ENCODE measurements around the gene PKM. TPM values are rescaled to one million over a fixed set of nuclear protein-coding genes. Genes with fewer than 3 reads are reported as not detected.

Gene PKM
- total RNA-seq, 1 experiment from 2014 or later = 1,026 TPM

- H3K4me3 Mint-ChIP-seq = no peak overlapping the region
- no peaks in the 10 kb centered on the region for H3K23me2 ChIP-seq (ENCODE audit: insufficient read length, low read depth, low read length, poor library complexity, severe bottlenecking)
- H3K9me3 Mint-ChIP-seq = no peaks in the 10 kb centered on the region; a peak in 1 of 5 replicates
- peaks cover 0 to 2% (median 0%) of the 10 kb centered on the region in 3 experiments; a peak in 1 of 7 replicates for H3K36me3 Mint-ChIP-seq (ENCODE audit: insufficient read depth in 1 of 3, low read depth in 3 of 3)
- no peaks in the 10 kb centered on the region for H4K20me1 ChIP-seq (ENCODE audit: control insufficient read depth, insufficient read depth, insufficient read length)
- TF ChIP-seq CTCF (conservative IDR thresholded peaks at IDR 0.05) = no peak
- no peak overlapping the region for H4K5ac ChIP-seq (ENCODE audit: insufficient read length, low read depth, low read length)
- no peak overlapping the region for H3T11ph ChIP-seq (ENCODE audit: low read length)
- no peak for DNase-seq
- H3K9me3 ChIP-seq (ENCODE audit: control insufficient read depth, low read depth, low read length) = no peaks in the 10 kb centered on the region
- H4K91ac ChIP-seq (ENCODE audit: insufficient read length, low read depth, low read length) = no peak overlapping the region
- H3K79me1 ChIP-seq (ENCODE audit: insufficient read depth, low read depth, low read length, poor library complexity, severe bottlenecking) = no peaks in the 10 kb centered on the region
- no peak overlapping the region for H3K9ac ChIP-seq (ENCODE audit: extremely low read depth, insufficient read length, low read length)
- no CpG with 5 or more reads among the region's 5 CpGs for WGBS (ENCODE audit: extremely low coverage, insufficient read length, low lambda C conversion rate)
- H4K8ac ChIP-seq (replicated peaks; ENCODE audit: insufficient read length, low read depth, low read length) = no peak overlapping the region
- no peak overlapping the region for H3K4me2 ChIP-seq (ENCODE audit: insufficient read depth, insufficient read length, low read length)
- no peaks in the 10 kb centered on the region for H3K4me1 ChIP-seq (ENCODE audit: insufficient read depth, low read length)
- H3K18ac ChIP-seq (ENCODE audit: insufficient read length, low read depth, low read length) = no peak overlapping the region
- H3K4ac ChIP-seq (ENCODE audit: low read depth, low read length) = no peak overlapping the region
- H3K56ac ChIP-seq (ENCODE audit: insufficient read length, low read depth, low read length) = no peak overlapping the region
- H3K27ac ChIP-seq (ENCODE audit: insufficient read length, low read depth, low read length) = no peak overlapping the region
- H3K27me3 Mint-ChIP-seq (ENCODE audit: low read depth) = peaks cover 2% of the 10 kb centered on the region; the same call in 1 of the 2 replicates
- no peak overlapping the region for H2BK120ac ChIP-seq (ENCODE audit: low read depth, low read length, poor library complexity, severe bottlenecking)
- H2BK20ac ChIP-seq (ENCODE audit: low read depth, low read length, poor library complexity, severe bottlenecking) = no peak overlapping the region
- no peak overlapping the region for H2BK15ac ChIP-seq (ENCODE audit: low read depth, low read length)
- no peak overlapping the region for H3K14ac ChIP-seq (ENCODE audit: insufficient read depth, low read length)
- no peak overlapping the region for H3K23ac ChIP-seq (ENCODE audit: insufficient read length, low read depth, low read length)
- no peak overlapping the region for H2AFZ ChIP-seq (ENCODE audit: low read length)
- no peak overlapping the region for H2BK5ac ChIP-seq (ENCODE audit: insufficient read length, low read length)
- H3K4me1 Mint-ChIP-seq = peaks cover 8% of the 10 kb centered on the region in 2 experiments
- no peak overlapping the region; a peak in 1 of 7 replicates for H3K27ac Mint-ChIP-seq
- no peaks in the 10 kb centered on the region for H3K79me2 ChIP-seq (ENCODE audit: insufficient read depth, low read length)
- H2BK12ac ChIP-seq (ENCODE audit: insufficient read length, low read depth, low read length) = no peak overlapping the region
- H3K27me3 ChIP-seq (ENCODE audit: insufficient read depth, low read length) = no peaks in the 10 kb centered on the region
- H2AK5ac ChIP-seq (ENCODE audit: insufficient read length, low read length) = no peak overlapping the region
Measured at GRCh38 chr15:72160696-72161245, 70.2 kb downstream of the PKM start.
